Epidermal melanocyte (primary cell): ENCODE results near the gene ARHGAP18.

ENCODE experiments used
- DNase-seq: peaks from one replicate; pipeline ENCODE4 v3.0.0; 2011; ENCODE audit warnings: low spot score; ENCODE audit not compliant: insufficient read length

ARHGAP18 gene

GRCh38 chr6:129643968-129644367, 66.0 kb downstream of the ARHGAP18 start:
- no peak for DNase-seq

- no peak for DNase-seq
Observed at GRCh38 chr6:129643176-129643575, 66.8 kb downstream of the ARHGAP18 start.

- no peak for DNase-seq
Observed at GRCh38 chr6:129642322-129642721, 67.7 kb downstream of the ARHGAP18 start.

GRCh38 chr6:129641344-129641743, 68.6 kb downstream of the ARHGAP18 start:
- DNase-seq = no peak

- no peak for DNase-seq
Observed at GRCh38 chr6:129638686-129639085, 71.3 kb downstream of the ARHGAP18 start.

GRCh38 chr6:129638055-129638684, 71.8 kb downstream of the ARHGAP18 start:
- no peak for DNase-seq

- DNase-seq = no peak
Observed at GRCh38 chr6:129637340-129638054, 72.5 kb downstream of the ARHGAP18 start.

GRCh38 chr6:129635396-129636130, 74.4 kb downstream of the ARHGAP18 start:
- DNase-seq = no peak

- no peak for DNase-seq
Observed at GRCh38 chr6:129634411-129635230, 75.4 kb downstream of the ARHGAP18 start.

- no peak for DNase-seq
Observed at GRCh38 chr6:129633529-129633928, 76.4 kb downstream of the ARHGAP18 start.

GRCh38 chr6:129632172-129632613, 77.8 kb downstream of the ARHGAP18 start:
- DNase-seq = no peak

GRCh38 chr6:129631070-129631469, 78.9 kb downstream of the ARHGAP18 start:
- DNase-seq = no peak

- no peak for DNase-seq
Observed at GRCh38 chr6:129630596-129630995, 79.4 kb downstream of the ARHGAP18 start.

- DNase-seq = no peak
Observed at GRCh38 chr6:129628101-129628815, 81.7 kb downstream of the ARHGAP18 start.

- DNase-seq = no peak
Observed at GRCh38 chr6:129624488-129624887, 85.5 kb downstream of the ARHGAP18 start.

GRCh38 chr6:129623008-129623732, 86.8 kb downstream of the ARHGAP18 start:
- DNase-seq = no peak

GRCh38 chr6:129621252-129621651, 88.7 kb downstream of the ARHGAP18 start:
- no peak for DNase-seq

- DNase-seq = no peak
Observed at GRCh38 chr6:129620234-129620610, 89.8 kb downstream of the ARHGAP18 start.

- no peak for DNase-seq
Observed at GRCh38 chr6:129619579-129620233, 90.3 kb downstream of the ARHGAP18 start.

GRCh38 chr6:129617986-129618385, 92.0 kb downstream of the ARHGAP18 start:
- no peak for DNase-seq
